CD8-positive, alpha-beta memory T cell (primary cell): ENCODE data around the gene PIGQ. TPM values are rescaled to one million over a fixed set of nuclear protein-coding genes. Genes with fewer than 3 reads are reported as not detected.

ENCODE experiments used
- CTCF ChIA-PET: fragments of 350-600 bp; sonication (Branson Sonifier 250); formaldehyde crosslinking; loops from one replicate; lab custom pipeline; 2021; ENCODE audit warnings: antibody characterized with exemption; lab: Charles Lee
- POLR2A ChIA-PET: fragments of 350-600 bp; sonication (Branson Sonifier 250); formaldehyde crosslinking; loops from one replicate; lab custom pipeline; 2021; ENCODE audit warnings: antibody characterized with exemption; lab: Charles Lee
- DNase-seq, 5 donors: peaks; one replicate each; pipeline versions ENCODE4 v3.0.0 to v3.0.0-alpha.2; 2020 to 2022; ENCODE audit warnings: mixed read lengths in 1 of 5
- H3K27ac ChIP-seq: one replicate; pipeline ENCODE4 v1.7.0; 2013; ENCODE audit warnings: low read depth, mild to moderate bottlenecking, low read length, moderate library complexity
- H3K27me3 ChIP-seq: 2 replicates; pipeline ENCODE4 v1.7.0; 2013; ENCODE audit warnings: low read length, mild to moderate bottlenecking; ENCODE audit not compliant: insufficient read depth, poor library complexity, severe bottlenecking
- H3K36me3 ChIP-seq: 2 replicates; pipeline ENCODE4 v1.7.0; 2013; ENCODE audit warnings: mild to moderate bottlenecking, low read length, moderate library complexity; ENCODE audit not compliant: insufficient read depth
- H3K4me1 ChIP-seq: 2 replicates; pipeline ENCODE4 v1.7.0; 2013; ENCODE audit warnings: mild to moderate bottlenecking, low read length, moderate library complexity; ENCODE audit not compliant: insufficient read depth
- H3K4me3 ChIP-seq: 2 replicates; pipeline ENCODE4 v1.7.0; 2013; ENCODE audit warnings: mild to moderate bottlenecking, low read length
- H3K9me3 ChIP-seq: 2 replicates; pipeline ENCODE4 v1.7.0; 2013; ENCODE audit warnings: mild to moderate bottlenecking, low read length
- H3K27ac Mint-ChIP-seq, 8 donors: one replicate each; pipeline ENCODE4 v1.8.0; 2020 to 2021; ENCODE audit warnings: mixed read lengths in 8 of 8, mild to moderate bottlenecking in 6 of 8, inconsistent platforms in 3 of 8, moderate library complexity in 3 of 8
- H3K27me3 Mint-ChIP-seq, 2 donors: one replicate each; pipeline ENCODE4 v1.8.0; 2020 to 2021; ENCODE audit warnings: mixed read lengths in 2 of 2, mild to moderate bottlenecking in 1 of 2, moderate library complexity in 1 of 2
- H3K36me3 Mint-ChIP-seq, 3 donors: one replicate each; pipeline ENCODE4 v1.8.0; 2020 to 2021; ENCODE audit warnings: mixed read lengths in 3 of 3, inconsistent platforms in 1 of 3, mild to moderate bottlenecking in 1 of 3
- H3K4me1 Mint-ChIP-seq, 3 donors: one replicate each; pipeline ENCODE4 v1.8.0; 2020 to 2021; ENCODE audit warnings: mixed read lengths in 3 of 3, inconsistent platforms in 1 of 3, mild to moderate bottlenecking in 1 of 3
- H3K4me3 Mint-ChIP-seq, 7 donors: one replicate each; pipeline ENCODE4 v1.8.0; 2020 to 2021; ENCODE audit warnings: mixed read lengths in 7 of 7, mild to moderate bottlenecking in 6 of 7, moderate library complexity in 4 of 7, inconsistent platforms in 2 of 7
- H3K9me3 Mint-ChIP-seq, 5 donors: one replicate each; pipeline ENCODE4 v1.8.0; 2020 to 2022; ENCODE audit warnings: mixed read lengths in 5 of 5, mild to moderate bottlenecking in 3 of 5, moderate library complexity in 2 of 5, inconsistent platforms in 1 of 5
- polyA plus RNA-seq: library from polyadenylated mRNA; unstranded; fragments of 300-500 nt; fragmentation: Illumina TruSeq; gene quantifications from one replicate; pipeline ENCODE4 v1.2.3, GENCODE V29; 2021
- total RNA-seq, 2 experiments: library from RNA; stranded (reverse); gene quantifications; one replicate each; pipeline ENCODE4 v1.2.3, GENCODE V29; 2021

The PIGQ gene
- total and polyA plus RNA-seq, 3 experiments from 2014 or later = 14.0 to 50.1 (median 47.4) TPM

- peaks cover 0 to 4% of the 10 kb centered on the region in 2 donors for H3K27me3 Mint-ChIP-seq
- ChIA-PET CTCF (interaction anchor here (1.8 kb wide), 1 partner anchor 10 kb away, joined by 7 read pairs; no protein-coding TSS in a partner anchor), POLR2A (interaction anchor here (0.5 to 2.2 kb wide), 5 partner anchors 19 to 206 kb away, joined by 3 to 7 read pairs (median 3); partner anchors contain the start of genes CAPN15, JMJD8, METTL26 and PIGQ)
- peak overlapping the region; percentile 87 for H3K27ac ChIP-seq
- H3K4me3 Mint-ChIP-seq = peak overlapping the region; percentile 88 to 100 (median 97)
- no peaks in the 10 kb centered on the region for H3K36me3 ChIP-seq
- peaks cover 24 to 48% (median 26%) of the 10 kb centered on the region in 3 donors for H3K4me1 Mint-ChIP-seq
- peak overlapping the region; percentile 83 for H3K4me3 ChIP-seq
- peak overlapping the region; percentile 89 to 100 (median 99) for H3K27ac Mint-ChIP-seq
- H3K27me3 ChIP-seq = no peaks in the 10 kb centered on the region
- peaks cover 26% of the 10 kb centered on the region for H3K4me1 ChIP-seq
- peak; percentile 98 to 99 (median 99) for DNase-seq
- H3K9me3 Mint-ChIP-seq = no peaks in the 10 kb centered on the region
- H3K9me3 ChIP-seq = no peaks in the 10 kb centered on the region
- H3K36me3 Mint-ChIP-seq = peaks cover 0 to 19% (median 0%) of the 10 kb centered on the region in 3 donors
Measured at GRCh38 chr16:588889-589657, 19.3 kb downstream of the PIGQ start.

- Mint-ChIP-seq H3K27ac (peak within 1 kb of the TSS; percentile 92 to 100 (median 98)), H3K27me3 (peaks cover 0 to 4% of the 10 kb centered on the region in 2 donors), H3K9me3 (no peaks in the 10 kb centered on the region), H3K4me1 (peaks cover 30 to 55% (median 30%) of the 10 kb centered on the region in 3 donors), H3K36me3 (peaks cover 0 to 23% (median 0%) of the 10 kb centered on the region in 3 donors), H3K4me3 (peak within 1 kb of the TSS; percentile 90 to 100 (median 97))
- DNase-seq = peak; percentile 98 to 100 (median 99)
- no peaks in the 10 kb centered on the region for H3K9me3 ChIP-seq
- no peaks in the 10 kb centered on the region for H3K27me3 ChIP-seq
- peak within 1 kb of the TSS; percentile 83 for H3K4me3 ChIP-seq
- ChIA-PET CTCF (interaction anchor here (1.0 kb wide), 1 partner anchor 46 kb away, joined by 4 read pairs; the partner anchor contains the start of gene METTL26), POLR2A (interaction anchor here (1.2 kb wide), 2 partner anchors 47 to 60 kb away, joined by 4 read pairs; partner anchors contain the start of genes METTL26 and WDR90)
- peaks cover 26% of the 10 kb centered on the region for H3K4me1 ChIP-seq
- no peaks in the 10 kb centered on the region for H3K36me3 ChIP-seq
- peak within 1 kb of the TSS; percentile 87 for H3K27ac ChIP-seq
Measured at GRCh38 chr16:589658-590187, 20.0 kb downstream of the PIGQ start, which contains the start of gene RAB40C. Gene RAB40C, plus strand, starts transcription at chr16:590066. Its CDS starts 226 bp downstream, at chr16:590292.

- POLR2A ChIA-PET = interaction anchor here (1.2 kb wide), 2 partner anchors 46 to 59 kb away, joined by 4 read pairs; partner anchors contain the start of genes METTL26 and WDR90
- H3K4me1 Mint-ChIP-seq = peaks cover 30 to 58% (median 30%) of the 10 kb centered on the region in 3 donors
- H3K9me3 Mint-ChIP-seq = no peaks in the 10 kb centered on the region
- peak overlapping the region; percentile 63 for H3K4me3 ChIP-seq
- peaks cover 0 to 23% (median 0%) of the 10 kb centered on the region in 3 donors for H3K36me3 Mint-ChIP-seq
- H3K4me3 Mint-ChIP-seq = peak overlapping the region; percentile 83 to 96 (median 90)
- H3K27ac ChIP-seq = peak overlapping the region; percentile 57
- H3K27me3 ChIP-seq = no peaks in the 10 kb centered on the region
- no peaks in the 10 kb centered on the region for H3K36me3 ChIP-seq
- DNase-seq = no peak
- CTCF ChIA-PET = interaction anchor here (1.0 kb wide), 1 partner anchor 46 kb away, joined by 4 read pairs; the partner anchor contains the start of gene METTL26
- H3K4me1 ChIP-seq = peaks cover 26% of the 10 kb centered on the region
- peak overlapping the region; percentile 50 to 92 (median 83) for H3K27ac Mint-ChIP-seq
- no peaks in the 10 kb centered on the region for H3K9me3 ChIP-seq
- H3K27me3 Mint-ChIP-seq = peaks cover 0 to 4% of the 10 kb centered on the region in 2 donors
Measured at GRCh38 chr16:590188-590814, 20.5 kb downstream of the PIGQ start.

GRCh38 chr16:590815-591200, 21.0 kb downstream of the PIGQ start:
- no peak for DNase-seq
- Mint-ChIP-seq H3K4me3 (peak overlapping the region; percentile 83 to 96 (median 90)), H3K9me3 (no peaks in the 10 kb centered on the region), H3K27me3 (peaks cover 0 to 2% of the 10 kb centered on the region in 2 donors), H3K4me1 (peaks cover 30 to 58% (median 30%) of the 10 kb centered on the region in 3 donors), H3K27ac (peak overlapping the region; percentile 50 to 92 (median 83)), H3K36me3 (peaks cover 0 to 23% (median 0%) of the 10 kb centered on the region in 3 donors)
- CTCF ChIA-PET = interaction anchor here (1.0 kb wide), 1 partner anchor 45 kb away, joined by 4 read pairs; the partner anchor contains the start of gene METTL26
- peaks cover 26% of the 10 kb centered on the region for H3K4me1 ChIP-seq
- H3K4me3 ChIP-seq = peak overlapping the region; percentile 63
- peak overlapping the region; percentile 57 for H3K27ac ChIP-seq
- H3K36me3 ChIP-seq = no peaks in the 10 kb centered on the region
- POLR2A ChIA-PET = interaction anchor here (1.2 kb wide), 2 partner anchors 46 to 59 kb away, joined by 4 read pairs; partner anchors contain the start of genes METTL26 and WDR90
- H3K9me3 ChIP-seq = no peaks in the 10 kb centered on the region
- no peaks in the 10 kb centered on the region for H3K27me3 ChIP-seq

GRCh38 chr16:591231-591630, 21.5 kb downstream of the PIGQ start:
- Histone ChIP-seq H3K4me3 (peak overlapping the region; percentile 63), H3K27ac (no peak overlapping the region), H3K4me1 (peaks cover 26% of the 10 kb centered on the region), H3K27me3 (no peaks in the 10 kb centered on the region), H3K36me3 (no peaks in the 10 kb centered on the region), H3K9me3 (no peaks in the 10 kb centered on the region)
- ChIA-PET POLR2A (no interaction called here), CTCF (no interaction called here)
- Mint-ChIP-seq H3K27me3 (peaks cover 0 to 1% of the 10 kb centered on the region in 2 donors), H3K4me1 (peaks cover 30 to 60% (median 32%) of the 10 kb centered on the region in 3 donors), H3K36me3 (peaks cover 0 to 26% (median 0%) of the 10 kb centered on the region in 3 donors), H3K4me3 (peak overlapping the region; percentile 83 to 96 (median 90)), H3K9me3 (no peaks in the 10 kb centered on the region), H3K27ac (peak overlapping the region in 6 of 8 donors; percentile 80 to 92 (median 84))
- DNase-seq = no peak

- peaks cover 0 to 33% (median 0%) of the 10 kb centered on the region in 3 donors for H3K36me3 Mint-ChIP-seq
- CTCF ChIA-PET = no interaction called here
Measured at GRCh38 chr16:591892-592517, 22.2 kb downstream of the PIGQ start.

More at GRCh38 chr16:591892-592517, 22.2 kb downstream of the PIGQ start:
- Mint-ChIP-seq H3K4me3 (peak overlapping the region; percentile 32 to 96 (median 86)), H3K27me3 (peaks cover 0 to 1% of the 10 kb centered on the region in 2 donors), H3K4me1 (peaks cover 30 to 64% (median 33%) of the 10 kb centered on the region in 3 donors), H3K9me3 (no peaks in the 10 kb centered on the region), H3K27ac (peak overlapping the region in 2 of 8 donors; percentile 90 to 92)
- no peaks in the 10 kb centered on the region for H3K36me3 ChIP-seq
- H3K9me3 ChIP-seq = no peaks in the 10 kb centered on the region
- no peak overlapping the region for H3K27ac ChIP-seq
- no peak for DNase-seq
- H3K27me3 ChIP-seq = no peaks in the 10 kb centered on the region
- POLR2A ChIA-PET = no interaction called here
- H3K4me3 ChIP-seq = no peak overlapping the region
- peaks cover 24% of the 10 kb centered on the region for H3K4me1 ChIP-seq
